Germinal center (tissue), 1 donor: Measurements from ENCODE around the gene PLD1.
"Not testable (repeated sequence)": the region's sequence is repeated elsewhere in the genome, so short reads cannot be mapped to it uniquely, and the experiment has no call there.

Source experiments
- DNase-seq: peaks from one replicate; pipeline ENCODE4 v3.0.0; 2012; ENCODE audit warnings: mixed read lengths, low spot score

Gene PLD1

DNA sequence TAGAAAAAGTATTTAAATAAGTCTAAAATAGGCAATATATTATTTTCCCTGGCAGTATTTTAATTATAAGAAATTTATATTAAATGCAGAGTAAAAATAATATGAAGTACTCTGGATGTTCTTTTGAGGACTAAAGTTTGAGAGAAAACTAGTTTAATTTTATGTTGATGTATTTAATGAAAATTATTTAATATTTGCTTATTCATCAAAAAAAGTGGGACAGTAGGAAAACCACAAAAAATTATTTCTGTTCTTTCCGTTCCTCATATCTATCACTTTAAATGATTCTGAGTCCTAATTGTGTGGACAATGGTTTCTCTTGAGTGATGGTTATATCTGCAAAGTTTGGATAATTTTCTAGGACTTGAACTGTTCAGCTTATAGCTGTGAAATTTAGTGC lies 202.8 kb downstream of the PLD1 start:
- no peak for DNase-seq

DNA sequence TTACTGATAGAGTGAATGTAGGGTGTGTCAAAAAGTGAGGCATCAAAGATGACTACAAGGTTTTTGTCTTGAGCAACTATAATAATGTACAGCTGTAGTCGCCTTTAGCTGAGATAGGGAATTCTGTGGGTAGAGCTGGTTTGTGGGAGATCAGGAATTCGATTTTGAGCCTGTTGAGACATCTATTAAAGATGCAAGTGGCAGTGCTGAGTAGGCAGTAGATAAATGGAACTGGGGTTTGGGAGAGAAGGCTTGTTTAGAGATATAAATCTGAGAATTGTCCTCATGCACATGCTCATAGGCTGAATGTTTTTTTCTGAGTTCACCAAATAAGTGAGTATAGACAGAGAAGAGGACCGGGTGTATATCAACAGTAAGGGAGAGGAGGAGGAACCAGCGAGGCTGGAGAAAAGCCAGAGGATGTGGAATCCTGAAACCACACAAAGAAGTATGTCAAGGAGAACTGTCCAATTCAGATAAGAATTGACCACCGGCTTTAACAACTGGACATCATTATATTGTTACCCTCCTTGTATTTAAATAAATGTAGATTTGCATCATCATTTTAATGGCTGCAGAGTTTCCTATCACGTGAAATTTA lies 204.0 kb downstream of the PLD1 start:
- no peak for DNase-seq

- no peak for DNase-seq
These were observed 205.9 kb downstream of the PLD1 start for GRCh38 chr3:171604370-171604769.

- DNase-seq = no peak
These were observed 208.2 kb downstream of the PLD1 start for GRCh38 chr3:171602072-171602471.

DNA sequence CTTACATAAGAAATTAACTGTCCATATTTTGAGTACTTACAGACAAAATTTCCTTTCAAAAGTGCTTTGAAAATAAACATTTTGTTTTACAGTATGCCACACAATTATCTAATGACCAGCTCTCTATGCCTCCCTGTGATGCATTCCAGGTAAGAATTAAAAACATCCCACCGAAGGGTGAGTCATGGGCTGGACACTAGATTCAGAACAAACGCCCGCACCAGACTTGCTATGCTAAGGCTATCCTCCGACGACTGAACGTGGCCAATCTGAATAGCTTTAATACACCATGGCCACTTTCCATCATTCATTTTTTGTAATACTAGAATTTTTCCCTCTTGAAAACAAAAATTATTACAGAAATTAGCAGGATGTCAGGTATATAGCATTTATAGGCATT lies 210.3 kb downstream of the PLD1 start:
- DNase-seq = no peak

- DNase-seq = no peak
These were observed 211.3 kb downstream of the PLD1 start for GRCh38 chr3:171598990-171599389.

DNA sequence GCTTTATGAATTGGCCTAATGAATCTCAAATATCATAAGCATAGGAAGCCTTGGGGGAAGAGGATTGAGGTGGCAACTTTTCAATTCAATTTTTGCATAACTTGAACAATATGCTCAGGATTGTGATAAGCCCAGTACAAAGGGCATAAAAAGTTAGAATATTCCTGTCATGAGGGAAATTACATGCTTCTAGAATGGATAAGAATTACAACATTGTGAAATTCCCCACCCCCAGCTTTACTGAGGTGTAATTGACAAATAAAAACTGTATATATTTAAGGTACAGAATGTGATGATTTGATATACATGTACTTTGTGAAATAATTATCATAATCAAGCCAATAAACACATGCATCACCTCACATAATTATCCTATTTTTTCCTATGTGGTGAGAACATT lies 217.5 kb downstream of the PLD1 start:
- DNase-seq = no peak

- DNase-seq = no peak
These were observed 219.2 kb downstream of the PLD1 start for GRCh38 chr3:171591070-171591469.

- no peak for DNase-seq
These were observed 224.0 kb downstream of the PLD1 start for GRCh38 chr3:171586274-171586673.

- no peak for DNase-seq
These were observed 225.2 kb downstream of the PLD1 start for GRCh38 chr3:171585039-171585438.

GRCh38 chr3:171584100-171584499 lies 226.2 kb downstream of the PLD1 start:
- no peak for DNase-seq

DNA sequence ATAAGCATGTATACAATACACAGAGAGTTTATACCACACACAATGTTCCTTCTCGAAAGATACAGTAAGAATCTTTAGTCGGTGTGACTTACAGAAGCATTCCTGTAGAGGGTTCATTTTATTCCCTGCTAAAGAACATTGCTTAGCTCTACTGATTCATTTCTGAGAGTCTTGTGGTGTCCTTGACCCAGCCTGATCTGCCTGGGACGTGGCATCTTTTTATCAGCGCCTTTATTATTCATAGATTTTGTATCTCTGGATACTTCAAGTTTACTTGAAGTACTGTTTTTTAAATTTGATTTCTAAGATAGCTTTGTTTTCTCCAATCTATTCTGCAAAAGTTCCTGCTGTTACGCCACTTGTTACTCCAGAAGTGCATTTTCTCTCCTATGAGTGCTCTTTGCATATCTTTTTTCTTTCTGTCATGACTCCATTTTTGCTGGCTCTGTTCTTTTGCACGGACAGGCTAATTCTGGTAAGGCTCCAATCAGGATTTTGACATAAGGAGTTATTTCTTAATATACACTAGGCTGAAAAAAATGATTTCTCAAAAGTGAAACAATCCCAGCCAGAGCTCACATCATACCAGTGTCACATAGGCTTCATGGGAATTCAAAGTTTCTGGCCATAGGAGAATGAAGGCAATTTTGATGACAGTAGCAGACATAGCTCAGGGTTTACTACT lies 235.6 kb downstream of the PLD1 start:
- DNase-seq = no peak

GRCh38 chr3:171569571-171570132 lies 240.6 kb downstream of the PLD1 start:
- DNase-seq = no peak

- no peak for DNase-seq
These were observed 241.5 kb downstream of the PLD1 start for GRCh38 chr3:171568766-171569165.

DNA sequence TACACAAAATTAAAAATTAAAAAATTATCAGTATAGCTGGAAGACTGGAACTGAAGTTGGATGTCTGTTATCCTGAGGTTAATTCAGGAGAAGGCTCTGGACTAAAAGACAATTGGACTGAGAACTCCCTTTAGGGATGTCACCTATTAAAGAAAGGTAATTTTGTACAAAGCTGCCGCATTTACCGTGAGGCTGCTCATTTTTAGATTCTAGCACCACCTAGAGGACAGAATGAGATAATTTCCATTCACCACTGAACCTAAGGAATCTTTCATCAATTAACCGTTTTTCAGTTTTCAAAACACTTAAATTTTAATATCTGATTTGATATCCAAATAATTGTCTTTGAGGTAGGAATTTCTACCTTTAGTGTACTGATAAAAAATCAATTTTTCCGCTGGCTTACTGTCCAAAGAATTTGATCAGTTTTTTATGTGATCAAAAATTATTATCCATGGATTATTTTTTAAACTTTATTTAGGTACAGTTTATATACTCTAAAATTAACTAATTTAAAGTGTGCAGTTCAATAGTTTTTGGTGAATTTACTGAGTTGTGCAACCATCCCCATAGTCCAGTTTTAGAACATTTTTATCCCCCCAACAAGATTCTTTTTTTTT lies 243.4 kb downstream of the PLD1 start:
- peak; percentile 35 for DNase-seq

GRCh38 chr3:171565481-171566058 lies 244.7 kb downstream of the PLD1 start:
- no peak for DNase-seq

DNA sequence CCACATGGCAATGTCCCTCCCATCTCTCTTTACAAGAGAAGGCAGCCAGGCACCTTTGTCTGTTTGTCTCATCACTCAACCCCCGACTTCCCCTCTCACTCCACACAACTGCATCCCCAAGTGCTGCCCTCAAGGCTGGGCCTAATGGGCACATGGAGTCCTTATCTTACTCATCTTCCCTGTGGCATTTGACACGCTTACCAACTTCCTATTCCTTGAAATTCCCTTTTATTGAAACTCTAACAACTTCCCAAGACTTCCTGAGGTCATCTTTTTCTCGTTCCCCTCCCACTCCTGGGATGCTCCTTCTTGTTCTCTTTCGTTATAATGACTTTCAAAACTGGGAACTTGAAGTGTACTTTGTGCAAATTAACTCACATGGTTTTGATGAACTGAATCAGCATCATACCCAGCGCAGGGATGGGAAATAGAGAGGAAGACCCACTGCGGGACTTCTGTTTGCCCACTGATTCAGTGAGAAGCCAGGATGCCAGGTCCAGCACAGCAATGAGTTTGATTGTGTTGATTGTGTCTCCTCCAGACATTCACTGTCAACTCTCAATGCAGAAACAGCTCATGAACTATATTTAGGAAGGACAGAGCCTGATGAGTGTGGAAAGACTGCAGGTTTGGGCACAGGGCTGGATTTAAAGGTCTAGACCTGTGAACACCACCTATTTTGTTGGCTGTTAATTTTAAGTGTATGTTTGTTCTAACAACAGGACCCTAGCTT lies 245.4 kb downstream of the PLD1 start:
- no peak for DNase-seq

DNA sequence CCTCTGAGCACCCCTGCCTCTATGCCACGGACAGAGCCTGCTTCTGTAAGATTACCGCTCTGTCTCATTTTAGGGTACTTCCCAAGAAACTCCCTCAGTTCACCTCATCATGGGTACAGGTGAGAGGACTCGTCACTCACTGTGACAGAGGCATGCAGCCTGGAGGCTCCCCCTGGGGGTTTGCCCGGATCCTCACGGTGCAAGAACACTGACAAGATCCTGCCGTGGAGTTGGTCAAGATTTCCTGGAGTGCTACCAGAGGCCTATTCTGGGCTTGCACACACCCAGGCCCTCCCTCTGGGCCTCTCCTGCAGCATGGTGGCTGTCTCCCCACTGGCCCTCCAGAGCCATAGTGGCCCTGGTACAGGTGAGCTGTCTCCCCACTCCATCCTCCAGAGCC lies 247.0 kb downstream of the PLD1 start:
- DNase-seq = no peak

DNA sequence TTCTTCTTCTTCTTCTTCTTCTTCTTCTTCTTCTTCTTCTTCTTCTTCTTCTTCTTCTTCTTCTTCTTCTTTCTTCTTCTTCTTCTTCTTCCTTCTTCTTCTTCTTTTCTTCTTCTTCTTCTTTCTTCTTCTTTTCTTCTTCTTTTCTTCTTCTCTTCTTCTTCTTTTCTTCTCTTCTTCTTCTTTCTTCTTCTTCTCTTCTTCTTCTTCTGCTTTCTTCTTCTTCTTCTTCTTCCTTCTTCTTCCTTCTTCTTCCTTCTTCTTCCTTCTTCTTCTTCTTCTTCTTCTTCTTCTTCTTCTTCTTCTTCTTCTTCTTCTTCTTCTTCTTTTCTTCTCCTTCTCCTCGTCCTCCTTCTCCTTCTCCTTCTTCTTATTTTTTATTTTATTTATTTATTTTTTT lies 247.8 kb downstream of the PLD1 start:
- not testable (repeated sequence) for DNase-seq

- no peak for DNase-seq
These were observed 248.5 kb downstream of the PLD1 start for GRCh38 chr3:171561596-171562323.

DNA sequence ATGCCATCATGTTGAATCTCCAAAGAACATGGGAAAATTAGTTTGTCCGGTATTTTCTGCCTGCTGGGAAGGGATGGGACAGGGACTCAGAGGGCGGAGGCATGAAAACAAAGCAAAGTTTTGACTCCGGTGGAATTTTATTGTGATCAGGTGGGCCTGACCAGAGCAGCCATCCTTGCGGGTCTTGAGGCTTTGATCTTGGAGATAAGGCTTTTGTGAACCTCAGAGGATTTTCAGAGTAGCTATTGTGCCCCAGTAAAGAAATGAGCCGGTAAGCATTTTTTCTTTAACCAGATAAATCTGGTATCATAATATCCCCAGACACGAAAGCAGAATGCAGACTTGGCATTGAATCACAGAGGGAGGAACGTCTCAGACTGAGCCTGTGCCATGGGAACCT lies 250.7 kb downstream of the PLD1 start:
- no peak for DNase-seq
